H1 (cell line): ENCODE measurements around the gene FBXO28. TPM values are rescaled to one million over a fixed set of nuclear protein-coding genes. Genes with fewer than 3 reads are reported as not detected.

ENCODE experiments used
- CHD1 ChIP-seq: IDR thresholded peaks from 2 replicates; pipeline ENCODE4 v1.6.1; 2012; ENCODE audit warnings: low read depth, low read length, improper control_type of control experiment
- CHD7 ChIP-seq: fragments of 300-600 bp; sonication (generic); IDR thresholded peaks from 2 replicates; pipeline ENCODE4 v1.7.1; 2012; ENCODE audit warnings: low read length, moderate library complexity, mild to moderate bottlenecking, inconsistent platforms; ENCODE audit not compliant: insufficient replicate concordance
- CTCF ChIP-seq, 3 experiments: IDR thresholded peaks; 1 replicate in 2 of 3; 2 replicates in 1 of 3; pipeline versions ENCODE4 v1.5.1 to v1.6.1; 2011; ENCODE audit warnings: low read length in 3 of 3, mild to moderate bottlenecking in 3 of 3, inconsistent platforms in 2 of 3, low read depth in 1 of 3, moderate library complexity in 1 of 3; ENCODE audit not compliant: insufficient read depth in 1 of 3; ENCODE audit errors: control extremely low read depth in 1 of 3
- EP300 ChIP-seq, 2 experiments: IDR thresholded peaks; 1 replicate in 1 of 2; 2 replicates in 1 of 2; pipeline ENCODE4 v1.6.1; 2011 to 2012; ENCODE audit warnings: low read depth in 2 of 2, low read length in 2 of 2, mild to moderate bottlenecking in 2 of 2, borderline replicate concordance in 1 of 2, inconsistent platforms in 1 of 2, moderate library complexity in 1 of 2
- NRF1 ChIP-seq: IDR thresholded peaks from 2 replicates; pipeline ENCODE4 v1.6.1; 2011; ENCODE audit warnings: mild to moderate bottlenecking, low read depth, low read length, improper control_type of control experiment
- RBBP5 ChIP-seq: IDR thresholded peaks from 2 replicates; pipeline ENCODE4 v1.7.1; 2012; ENCODE audit warnings: low read depth, mild to moderate bottlenecking, inconsistent platforms, low read length, moderate library complexity, borderline replicate concordance
- SIRT6 ChIP-seq: IDR thresholded peaks from one replicate; pipeline ENCODE4 v1.7.1; 2012; ENCODE audit warnings: low read length, inconsistent platforms
- SUZ12 ChIP-seq: fragments of 200-600 bp; sonication (generic); IDR thresholded peaks from 2 replicates; pipeline ENCODE4 v1.6.1; 2012; ENCODE audit warnings: mild to moderate bottlenecking, inconsistent platforms, low read length, moderate library complexity, mixed read lengths
- TEAD4 ChIP-seq: IDR thresholded peaks from 2 replicates; pipeline ENCODE4 v1.6.1; 2012; ENCODE audit warnings: low read depth, low read length, inconsistent platforms, mixed read lengths
- polyA plus RNA-seq, 7 experiments: library from polyadenylated mRNA; depleted of rRNA in 3 of 7; stranded (reverse) in 5 of 7; unstranded in 2 of 7; fragments of >200 nt in 5 of 7; fragments of 200-250 nt in 2 of 7; gene quantifications; 1 replicate in 5 of 7; 2 replicates in 1 of 7; 4 replicates in 1 of 7; pipeline versions ENCODE4 v1.2.1 to v1.2.3, GENCODE V29; 2011 to 2013; ENCODE audit warnings: missing spikeins in 2 of 7, mixed read lengths in 2 of 7
- total RNA-seq: library from RNA; stranded (reverse); fragmentation: NEBNext Ultra II Directional; extraction: Animal tissue kit (Norgen Biotek cat#: 25700); gene quantifications from 2 replicates; pipeline ENCODE4 v1.2.1, GENCODE V29; 2021

FBXO28 gene
- total and polyA plus RNA-seq, 2 of the 8 experiments (the other 6 are each of a cell fraction or from before 2014, with no cell fraction given) = 10.3 to 42.5 TPM

- TF ChIP-seq CHD7 (no peak), NRF1 (no peak), RBBP5 (no peak), TEAD4 (no peak), SIRT6 (no peak), EP300 (IDR thresholded peaks at IDR 0.05; ENCODE audit: borderline replicate concordance in 1 of 2, low read depth in 2 of 2, low read length in 2 of 2) (no peak), CTCF (IDR thresholded peaks at IDR 0.05; ENCODE audit: control extremely low read depth in 1 of 3, insufficient read depth in 1 of 3, low read depth in 1 of 3, low read length in 3 of 3) (no peak), CHD1 (no peak), SUZ12 (no peak)
Measured at GRCh38 chr1:224160171-224160682, 46.3 kb downstream of the FBXO28 start (continued).
